ENCODE data around the gene RNF112. TPM values are rescaled to one million over a fixed set of nuclear protein-coding genes. Genes with fewer than 3 reads are reported as not detected.

The RNF112 gene
- polyA plus RNA-seq, 4 donors: 1.1 to 5.6 (median 2.2) TPM

- Histone ChIP-seq H3K4me3 (ENCODE audit: low read depth in 1 of 3, low read length in 3 of 3) (peak overlapping the region in 1 of 3 donors; percentile 54), H3K27ac (ENCODE audit: low read depth in 1 of 3, low read length in 2 of 3) (peak overlapping the region in 2 of 3 donors; percentile 82 to 88), H3K9me3 (ENCODE audit: control insufficient read depth in 2 of 2, insufficient read depth in 1 of 2, low read depth in 1 of 2, low read length in 1 of 2) (no peaks in the 10 kb centered on the region), H3K27me3 (ENCODE audit: control insufficient read depth in 3 of 3, insufficient read depth in 3 of 3, low read length in 3 of 3) (no peaks in the 10 kb centered on the region), H3K4me1 (ENCODE audit: control insufficient read depth in 3 of 3, insufficient read depth in 2 of 3, low read depth in 1 of 3, low read length in 2 of 3) (peaks cover 8 to 54% (median 12%) of the 10 kb centered on the region in 3 donors), H3K36me3 (ENCODE audit: control insufficient read depth in 3 of 3, insufficient read depth in 2 of 3, low read depth in 1 of 3, low read length in 3 of 3) (peaks cover 4 to 65% (median 12%) of the 10 kb centered on the region in 3 donors)
- no peak for DNase-seq
- 59 to 69% (median 62%) methylated on average over 9 of the region's 9 CpGs for WGBS, 3 donors
- FAIRE-seq: no peak
These were observed 25.5 kb upstream of the RNF112 start for GRCh38 chr17:19385521-19385983.

DNA sequence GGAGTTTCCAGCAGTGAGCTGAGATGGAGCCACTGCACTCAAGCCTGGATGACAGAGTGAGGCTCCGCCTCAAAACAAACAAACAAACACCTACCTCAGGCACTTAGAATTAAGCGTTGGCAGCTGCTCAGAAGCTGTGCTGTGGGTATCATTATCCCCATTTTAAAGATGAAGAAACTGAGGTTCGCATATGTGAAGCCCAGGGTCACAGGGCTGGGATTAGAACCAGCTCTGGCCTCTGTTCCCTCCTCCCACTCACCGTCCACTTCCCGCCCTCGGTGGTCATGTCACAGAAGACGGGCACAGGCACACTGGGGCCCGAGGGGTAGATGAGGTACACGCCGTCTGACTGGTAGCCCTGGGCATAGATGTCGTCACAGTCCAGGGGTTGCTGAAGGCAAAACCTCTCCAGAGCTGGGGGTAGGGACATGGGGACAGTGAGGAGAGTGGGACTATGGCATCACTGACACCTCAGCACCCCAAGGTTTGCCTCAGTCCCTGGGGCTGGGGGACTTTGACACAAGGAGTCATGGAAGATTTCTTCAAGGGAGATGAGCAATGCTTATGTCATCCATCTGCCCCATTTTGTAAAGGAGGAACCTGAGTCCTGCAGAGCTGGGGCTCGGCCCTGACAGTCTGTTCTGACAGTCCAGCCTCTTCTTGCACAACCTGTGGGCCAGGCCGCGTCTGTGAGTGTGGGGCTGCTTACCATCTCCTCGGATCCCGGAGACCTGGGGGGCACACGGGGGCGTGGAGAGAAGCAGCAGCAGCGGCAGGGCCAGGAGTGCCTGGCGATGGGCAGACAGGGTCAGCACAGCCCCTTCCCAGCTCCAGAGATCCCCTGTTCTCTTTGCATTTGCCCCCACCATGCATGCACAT, 24.7 kb upstream of the RNF112 start:
- H3K27me3 ChIP-seq (ENCODE audit: control insufficient read depth in 3 of 3, insufficient read depth in 3 of 3, low read length in 3 of 3): no peaks in the 10 kb centered on the region
- H3K27ac ChIP-seq (ENCODE audit: low read depth in 1 of 3, low read length in 2 of 3): peak overlapping the region; percentile 54 to 90 (median 88)
- peak in 1 of 2 donors; percentile 59 for DNase-seq
- H3K9me3 ChIP-seq (ENCODE audit: control insufficient read depth in 2 of 2, insufficient read depth in 1 of 2, low read depth in 1 of 2, low read length in 1 of 2): no peaks in the 10 kb centered on the region
- peaks cover 1 to 58% (median 10%) of the 10 kb centered on the region in 3 donors for H3K36me3 ChIP-seq (ENCODE audit: control insufficient read depth in 3 of 3, insufficient read depth in 2 of 3, low read depth in 1 of 3, low read length in 3 of 3)
- peak overlapping the region in 1 of 3 donors; percentile 54 for H3K4me3 ChIP-seq (ENCODE audit: low read depth in 1 of 3, low read length in 3 of 3)
- WGBS, 3 donors: 49 to 73% (median 72%) methylated on average over 18 to 20 of the region's 20 CpGs
- FAIRE-seq: no peak
- peaks cover 8 to 54% (median 12%) of the 10 kb centered on the region in 3 donors for H3K4me1 ChIP-seq (ENCODE audit: control insufficient read depth in 3 of 3, insufficient read depth in 2 of 3, low read depth in 1 of 3, low read length in 2 of 3)

- DNase-seq (peak in 1 of 2 donors; percentile 75), FAIRE-seq (no peak)
- peak within 1 kb of the TSS in 1 of 3 donors; percentile 54 for H3K4me3 ChIP-seq (ENCODE audit: low read depth in 1 of 3, low read length in 3 of 3)
- H3K27ac ChIP-seq (ENCODE audit: low read depth in 1 of 3, low read length in 2 of 3): peak within 1 kb of the TSS; percentile 63 to 90 (median 88)
- no peaks in the 10 kb centered on the region for H3K27me3 ChIP-seq (ENCODE audit: control insufficient read depth in 3 of 3, insufficient read depth in 3 of 3, low read length in 3 of 3)
- peaks cover 8 to 52% (median 12%) of the 10 kb centered on the region in 3 donors for H3K4me1 ChIP-seq (ENCODE audit: control insufficient read depth in 3 of 3, insufficient read depth in 2 of 3, low read depth in 1 of 3, low read length in 2 of 3)
- H3K9me3 ChIP-seq (ENCODE audit: control insufficient read depth in 2 of 2, insufficient read depth in 1 of 2, low read depth in 1 of 2, low read length in 1 of 2): no peaks in the 10 kb centered on the region
- 18 to 46% (median 37%) methylated on average over 19 to 22 of the region's 22 CpGs for WGBS, 3 donors
- H3K36me3 ChIP-seq (ENCODE audit: control insufficient read depth in 3 of 3, insufficient read depth in 2 of 3, low read depth in 1 of 3, low read length in 3 of 3): peaks cover 0 to 48% (median 5%) of the 10 kb centered on the region in 3 donors
These were observed 23.8 kb upstream of the RNF112 start, which contains the start of gene MFAP4 for GRCh38 chr17:19386974-19387920. Gene MFAP4, minus strand, starts transcription at chr17:19387190. Its CDS starts 35 bp downstream, at chr17:19387155.

DNA sequence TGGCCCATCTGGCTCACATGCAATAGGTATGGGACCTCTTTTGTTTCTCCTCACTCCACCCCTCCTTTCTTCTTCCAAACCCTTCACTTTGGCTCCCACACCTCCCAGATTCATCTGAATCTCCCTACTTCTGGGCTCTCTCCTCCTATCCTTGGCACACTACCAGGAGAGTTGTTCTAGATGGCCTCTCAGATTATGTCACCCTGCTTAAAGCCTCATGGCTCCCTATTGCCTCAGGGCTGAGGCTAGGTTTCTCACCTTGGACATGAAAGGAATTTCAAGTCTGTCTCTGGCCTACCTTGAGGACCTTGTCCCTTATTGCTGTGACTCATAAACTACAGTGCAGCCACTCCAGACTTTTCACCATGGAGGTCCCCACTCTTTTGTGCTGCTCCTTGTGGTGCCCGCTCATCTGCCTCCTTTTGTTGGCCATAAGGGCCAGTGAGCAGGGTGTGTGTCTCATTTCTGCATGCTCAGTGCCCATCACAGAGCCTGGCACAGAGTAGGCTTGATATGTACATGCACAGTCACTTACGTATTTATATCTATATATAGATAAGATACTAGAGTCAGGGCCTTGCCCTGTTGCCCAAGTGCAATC, 23.0 kb upstream of the RNF112 start:
- WGBS, 3 donors: 52 to 67% (median 53%) methylated on average over 2 of the region's 2 CpGs
- Histone ChIP-seq H3K4me3 (ENCODE audit: low read depth in 1 of 3, low read length in 3 of 3) (no peak overlapping the region), H3K9me3 (ENCODE audit: control insufficient read depth in 2 of 2, insufficient read depth in 1 of 2, low read depth in 1 of 2, low read length in 1 of 2) (no peaks in the 10 kb centered on the region), H3K36me3 (ENCODE audit: control insufficient read depth in 3 of 3, insufficient read depth in 2 of 3, low read depth in 1 of 3, low read length in 3 of 3) (peaks cover 0 to 41% (median 4%) of the 10 kb centered on the region in 3 donors), H3K4me1 (ENCODE audit: control insufficient read depth in 3 of 3, insufficient read depth in 2 of 3, low read depth in 1 of 3, low read length in 2 of 3) (peaks cover 8 to 46% (median 12%) of the 10 kb centered on the region in 3 donors), H3K27me3 (ENCODE audit: control insufficient read depth in 3 of 3, insufficient read depth in 3 of 3, low read length in 3 of 3) (no peaks in the 10 kb centered on the region), H3K27ac (ENCODE audit: low read depth in 1 of 3, low read length in 2 of 3) (peak overlapping the region; percentile 63 to 88 (median 87))
- DNase-seq: peak; percentile 85 to 87
- FAIRE-seq: no peak

DNA sequence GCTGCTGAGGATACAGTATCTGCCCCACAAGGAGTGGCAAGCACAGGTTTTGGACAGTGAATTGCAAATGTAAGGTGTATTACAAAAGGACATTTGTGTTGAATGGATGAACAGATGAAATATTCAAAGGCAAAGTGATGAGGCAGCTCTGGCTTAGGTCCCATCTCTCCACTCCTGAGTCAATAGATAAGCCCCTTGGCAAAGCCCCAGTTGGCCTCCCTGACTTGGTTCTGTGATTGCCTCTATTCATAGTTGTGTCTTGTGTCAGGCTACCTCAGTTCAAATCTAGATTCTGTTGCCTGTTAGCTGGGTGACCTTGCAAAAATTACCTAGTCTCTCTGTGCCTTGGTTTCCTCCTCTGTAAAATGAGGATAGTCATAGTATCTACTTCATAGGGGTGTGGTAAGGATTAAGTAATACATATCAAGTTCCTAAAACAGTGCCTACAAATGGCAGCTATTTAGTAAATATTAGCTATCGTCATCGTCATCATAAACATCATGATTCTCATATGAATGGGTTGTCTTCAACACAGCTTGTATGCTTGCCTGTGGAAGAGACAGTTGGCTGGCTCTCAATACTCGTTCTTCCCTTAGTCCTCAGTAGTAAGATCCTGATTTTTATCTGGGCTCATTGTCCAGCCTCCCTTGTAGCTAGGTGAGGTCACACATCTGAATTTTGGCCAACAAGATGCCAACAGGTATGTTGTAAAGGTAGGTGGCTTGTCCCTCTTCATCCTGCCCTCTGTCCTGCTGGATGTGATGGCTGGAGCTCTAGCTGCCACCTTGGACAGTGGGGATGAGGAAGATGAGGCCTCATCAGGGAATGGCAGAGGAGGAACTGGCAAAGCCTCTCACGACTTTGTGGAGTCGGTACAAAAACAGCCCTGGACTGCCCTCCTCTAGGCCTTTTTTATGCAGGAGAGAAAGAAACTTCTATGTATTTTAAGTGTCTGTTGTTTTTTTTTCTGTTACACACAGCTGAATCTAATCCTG, 21.9 kb upstream of the RNF112 start:
- WGBS, 3 donors: 67 to 89% (median 81%) methylated on average over 5 of the region's 5 CpGs
- H3K27ac ChIP-seq (ENCODE audit: low read depth in 1 of 3, low read length in 2 of 3): peak overlapping the region in 2 of 3 donors; percentile 87 to 88
- peak in 1 of 2 donors; percentile 17 for DNase-seq
- H3K9me3 ChIP-seq (ENCODE audit: control insufficient read depth in 2 of 2, insufficient read depth in 1 of 2, low read depth in 1 of 2, low read length in 1 of 2): no peaks in the 10 kb centered on the region
- H3K4me3 ChIP-seq (ENCODE audit: low read depth in 1 of 3, low read length in 3 of 3): no peak overlapping the region
- no peak for FAIRE-seq
- peaks cover 0 to 30% (median 0%) of the 10 kb centered on the region in 3 donors for H3K36me3 ChIP-seq (ENCODE audit: control insufficient read depth in 3 of 3, insufficient read depth in 2 of 3, low read depth in 1 of 3, low read length in 3 of 3)
- no peaks in the 10 kb centered on the region for H3K27me3 ChIP-seq (ENCODE audit: control insufficient read depth in 3 of 3, insufficient read depth in 3 of 3, low read length in 3 of 3)
- H3K4me1 ChIP-seq (ENCODE audit: control insufficient read depth in 3 of 3, insufficient read depth in 2 of 3, low read depth in 1 of 3, low read length in 2 of 3): peaks cover 8 to 46% (median 12%) of the 10 kb centered on the region in 3 donors

DNA sequence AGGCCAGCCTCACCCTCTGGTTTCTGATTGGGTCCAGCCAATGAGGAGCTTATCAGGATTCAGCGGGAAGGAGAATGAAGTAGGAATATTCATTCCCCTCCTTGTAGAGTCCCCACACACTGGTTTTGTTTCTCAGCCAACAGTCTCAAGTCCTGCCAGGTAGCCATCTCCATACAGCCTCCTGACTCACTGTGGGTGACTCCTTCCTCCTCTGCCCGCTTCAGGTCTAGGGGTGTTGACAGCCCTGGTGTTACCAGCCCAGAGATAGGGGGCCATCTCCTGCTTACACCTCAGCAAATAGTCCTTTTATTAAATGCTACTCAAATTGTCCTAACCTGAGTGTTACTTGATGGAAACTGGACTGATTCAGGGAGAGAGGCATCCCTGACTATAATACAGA, 20.1 kb upstream of the RNF112 start:
- Histone ChIP-seq H3K9me3 (ENCODE audit: control insufficient read depth in 2 of 2, insufficient read depth in 1 of 2, low read depth in 1 of 2, low read length in 1 of 2) (no peaks in the 10 kb centered on the region), H3K36me3 (ENCODE audit: control insufficient read depth in 3 of 3, insufficient read depth in 2 of 3, low read depth in 1 of 3, low read length in 3 of 3) (peaks cover 0 to 11% (median 0%) of the 10 kb centered on the region in 3 donors), H3K4me1 (ENCODE audit: control insufficient read depth in 3 of 3, insufficient read depth in 2 of 3, low read depth in 1 of 3, low read length in 2 of 3) (peaks cover 8 to 30% (median 12%) of the 10 kb centered on the region in 3 donors), H3K27me3 (ENCODE audit: control insufficient read depth in 3 of 3, insufficient read depth in 3 of 3, low read length in 3 of 3) (no peaks in the 10 kb centered on the region), H3K4me3 (ENCODE audit: low read depth in 1 of 3, low read length in 3 of 3) (no peak overlapping the region), H3K27ac (ENCODE audit: low read depth in 1 of 3, low read length in 2 of 3) (no peak overlapping the region)
- FAIRE-seq (no peak), DNase-seq (no peak)
- WGBS, 3 donors: 90 to 97% (median 94%) methylated on average over 2 of the region's 2 CpGs

DNA sequence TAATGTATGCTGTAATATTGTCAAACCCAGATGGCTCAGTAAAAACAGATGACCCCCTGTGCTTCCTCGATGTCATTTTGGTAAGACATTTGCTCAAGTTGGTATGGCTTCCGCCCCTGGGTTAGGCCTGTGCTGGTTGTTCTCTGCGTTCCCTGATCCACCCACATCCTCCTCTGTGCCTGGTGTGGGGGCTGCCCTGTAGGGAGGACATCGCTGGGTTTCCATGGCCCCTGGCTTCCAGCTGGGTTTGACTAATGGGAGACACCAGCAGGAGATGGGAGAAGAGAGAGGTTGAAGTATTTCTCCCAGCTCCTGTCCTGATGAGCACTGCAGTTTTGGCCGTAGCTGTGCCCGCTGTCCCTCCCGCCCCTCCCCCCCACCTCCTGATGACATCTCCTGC, 19.6 kb upstream of the RNF112 start:
- no peak for DNase-seq
- 85 to 93% (median 93%) methylated on average over 7 of the region's 7 CpGs for WGBS, 3 donors
- no peak for FAIRE-seq

More for the DNA sequence above, 19.6 kb upstream of the RNF112 start:
- no peak overlapping the region for H3K27ac ChIP-seq (ENCODE audit: low read depth in 1 of 3, low read length in 2 of 3)
- H3K27me3 ChIP-seq (ENCODE audit: control insufficient read depth in 3 of 3, insufficient read depth in 3 of 3, low read length in 3 of 3): no peaks in the 10 kb centered on the region
- H3K4me1 ChIP-seq (ENCODE audit: control insufficient read depth in 3 of 3, insufficient read depth in 2 of 3, low read depth in 1 of 3, low read length in 2 of 3): peaks cover 8 to 30% (median 12%) of the 10 kb centered on the region in 3 donors
- no peaks in the 10 kb centered on the region for H3K9me3 ChIP-seq (ENCODE audit: control insufficient read depth in 2 of 2, insufficient read depth in 1 of 2, low read depth in 1 of 2, low read length in 1 of 2)
- peaks cover 0 to 6% (median 0%) of the 10 kb centered on the region in 3 donors for H3K36me3 ChIP-seq (ENCODE audit: control insufficient read depth in 3 of 3, insufficient read depth in 2 of 3, low read depth in 1 of 3, low read length in 3 of 3)
- H3K4me3 ChIP-seq (ENCODE audit: low read depth in 1 of 3, low read length in 3 of 3): no peak overlapping the region

Data from small intestine (tissue), 7 donors.